SU-DHL-6 (cell line): ENCODE results near the gene DLGAP3.

ENCODE experiments used
- EZH2phosphoT487 ChIP-seq: fragments of 200-600 bp; sonication (generic), shearing (Covaris generic); conservative IDR thresholded peaks from 2 replicates; pipeline ENCODE4 v1.6.1; 2018; ENCODE audit warnings: mild to moderate bottlenecking, antibody characterized with exemption, low read length, moderate library complexity, mixed read lengths
- TF ChIP-seq, protein P1 (sequence below): fragments of 200-600 bp; sonication (generic); IDR thresholded peaks from one replicate; pipeline ENCODE4 v1.5.1; 2017; ENCODE audit warnings: antibody characterized with exemption, mild to moderate bottlenecking, low read length, moderate library complexity; ENCODE audit not compliant: insufficient read depth, poor library complexity, severe bottlenecking

DNA sequence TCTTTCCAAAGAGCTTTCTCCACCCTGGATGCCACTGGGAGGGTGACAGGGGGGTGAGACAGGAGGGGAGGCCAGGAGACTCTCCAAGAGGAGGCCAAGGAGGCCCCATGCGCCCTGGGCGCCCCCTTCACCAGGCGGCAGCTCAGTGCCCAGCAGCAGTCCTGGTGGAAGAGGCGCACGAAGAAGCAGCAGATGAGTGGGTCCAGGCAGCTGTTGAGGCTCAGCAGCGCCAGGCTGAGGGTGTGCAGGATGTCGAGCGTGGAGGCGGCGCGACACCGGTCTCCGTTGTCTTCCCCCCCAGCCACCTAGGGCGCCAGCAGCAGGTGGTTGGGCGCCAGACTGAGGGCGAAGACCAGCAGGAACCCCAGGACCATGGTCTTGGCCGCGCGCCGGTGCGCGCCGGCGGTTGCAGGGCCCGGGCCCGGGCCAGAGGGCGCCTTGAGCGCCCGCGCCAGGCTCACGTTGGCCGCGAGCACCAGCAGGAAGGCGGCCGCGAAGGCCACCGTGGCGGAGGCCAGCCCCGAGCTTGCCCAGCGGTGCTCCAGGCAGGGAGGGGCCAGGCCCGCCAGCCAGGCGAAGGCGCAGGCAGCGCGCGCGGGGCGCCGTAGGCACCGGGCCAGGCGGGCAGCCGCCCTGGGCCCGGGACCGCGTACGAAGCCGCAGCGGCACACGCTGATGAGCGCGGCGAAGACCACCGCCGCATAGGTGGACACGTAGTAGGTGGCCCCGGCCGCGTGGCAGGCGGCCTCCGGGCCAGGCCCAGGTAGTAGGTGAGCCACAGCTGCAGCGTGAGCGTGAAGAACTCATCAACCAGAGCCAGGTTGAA, 47.1 kb upstream of the DLGAP3 start:
- TF ChIP-seq, protein P1, sequence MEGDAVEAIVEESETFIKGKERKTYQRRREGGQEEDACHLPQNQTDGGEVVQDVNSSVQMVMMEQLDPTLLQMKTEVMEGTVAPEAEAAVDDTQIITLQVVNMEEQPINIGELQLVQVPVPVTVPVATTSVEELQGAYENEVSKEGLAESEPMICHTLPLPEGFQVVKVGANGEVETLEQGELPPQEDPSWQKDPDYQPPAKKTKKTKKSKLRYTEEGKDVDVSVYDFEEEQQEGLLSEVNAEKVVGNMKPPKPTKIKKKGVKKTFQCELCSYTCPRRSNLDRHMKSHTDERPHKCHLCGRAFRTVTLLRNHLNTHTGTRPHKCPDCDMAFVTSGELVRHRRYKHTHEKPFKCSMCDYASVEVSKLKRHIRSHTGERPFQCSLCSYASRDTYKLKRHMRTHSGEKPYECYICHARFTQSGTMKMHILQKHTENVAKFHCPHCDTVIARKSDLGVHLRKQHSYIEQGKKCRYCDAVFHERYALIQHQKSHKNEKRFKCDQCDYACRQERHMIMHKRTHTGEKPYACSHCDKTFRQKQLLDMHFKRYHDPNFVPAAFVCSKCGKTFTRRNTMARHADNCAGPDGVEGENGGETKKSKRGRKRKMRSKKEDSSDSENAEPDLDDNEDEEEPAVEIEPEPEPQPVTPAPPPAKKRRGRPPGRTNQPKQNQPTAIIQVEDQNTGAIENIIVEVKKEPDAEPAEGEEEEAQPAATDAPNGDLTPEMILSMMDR = no peak
- TF ChIP-seq EZH2phosphoT487 = no peak
